Muscle layer of duodenum (tissue), 2 donors: ENCODE data around the gene BZW1.

Experiments
- H3K27ac ChIP-seq: one replicate; pipeline ENCODE4 v1.7.0; 2013; ENCODE audit warnings: mild to moderate bottlenecking, low read length
- H3K27me3 ChIP-seq: one replicate; pipeline ENCODE4 v1.7.0; 2013; ENCODE audit warnings: low read depth, mild to moderate bottlenecking, control low read depth, low read length
- H3K36me3 ChIP-seq, 2 donors: one replicate each; pipeline ENCODE4 v1.7.0; 2013; ENCODE audit warnings: low read length in 2 of 2, control low read depth in 1 of 2, mild to moderate bottlenecking in 1 of 2; ENCODE audit not compliant: insufficient read depth in 2 of 2, control insufficient read depth in 1 of 2
- H3K4me1 ChIP-seq, 2 donors: one replicate each; pipeline ENCODE4 v1.7.0; 2013; ENCODE audit warnings: low read length in 2 of 2, mild to moderate bottlenecking in 2 of 2, control low read depth in 1 of 2, moderate library complexity in 1 of 2; ENCODE audit not compliant: insufficient read depth in 2 of 2, control insufficient read depth in 1 of 2
- H3K4me3 ChIP-seq, 2 donors: one replicate each; pipeline ENCODE4 v1.7.0; 2013; ENCODE audit warnings: low read length in 2 of 2, low read depth in 1 of 2, mild to moderate bottlenecking in 1 of 2
- H3K9me3 ChIP-seq, 2 donors: one replicate each; pipeline ENCODE4 v1.7.0; 2013; ENCODE audit warnings: low read length in 2 of 2, control low read depth in 1 of 2, mild to moderate bottlenecking in 1 of 2; ENCODE audit not compliant: control insufficient read depth in 1 of 2
- donor health status: healthy.

Gene BZW1

DNA sequence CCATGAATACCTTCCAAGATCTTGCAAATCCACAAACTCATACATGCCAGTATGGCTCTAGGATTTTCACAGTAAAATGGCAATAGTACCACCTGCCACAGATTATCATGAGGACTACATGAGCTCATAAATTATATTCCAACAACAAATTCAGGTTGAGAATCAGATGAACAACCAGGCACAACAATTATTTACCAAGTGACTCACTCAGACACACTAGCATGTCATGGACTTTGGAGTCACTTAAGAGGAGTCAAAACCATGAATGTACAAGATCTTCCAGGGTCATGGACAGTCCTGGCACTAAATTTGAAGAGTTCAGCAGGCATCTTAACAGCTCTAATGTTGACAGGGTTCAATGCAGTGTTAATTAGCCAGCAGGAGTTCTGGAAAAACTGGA lies 34.4 kb upstream of the BZW1 start:
- H3K4me3 ChIP-seq: no peak overlapping the region
- H3K27ac ChIP-seq: no peak overlapping the region
- no peaks in the 10 kb centered on the region for H3K36me3 ChIP-seq
- H3K27me3 ChIP-seq: no peaks in the 10 kb centered on the region
- H3K9me3 ChIP-seq: peaks cover 0 to 5% of the 10 kb centered on the region in 2 donors
- H3K4me1 ChIP-seq: no peaks in the 10 kb centered on the region

DNA sequence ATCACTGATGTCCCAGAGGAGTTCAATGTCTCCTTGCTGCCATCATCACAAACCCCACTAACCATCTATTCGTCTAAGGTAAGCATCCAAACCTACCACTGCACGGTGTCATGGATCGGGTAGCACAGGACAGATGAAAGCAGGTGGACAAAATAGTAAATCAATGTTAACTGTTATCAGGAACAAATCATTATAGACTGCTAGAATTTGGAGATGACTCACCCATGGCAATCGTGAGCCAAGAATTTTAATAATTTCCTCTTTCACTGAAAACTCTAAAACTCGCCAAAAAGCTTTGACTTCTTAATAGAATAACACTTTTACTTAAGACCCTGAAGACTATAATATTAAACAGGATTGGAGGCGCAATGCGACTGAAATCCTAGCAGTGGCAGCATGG lies 33.7 kb upstream of the BZW1 start:
- Histone ChIP-seq H3K36me3 (no peaks in the 10 kb centered on the region), H3K27ac (no peak overlapping the region), H3K4me1 (no peaks in the 10 kb centered on the region), H3K4me3 (no peak overlapping the region), H3K9me3 (peaks cover 0 to 1% of the 10 kb centered on the region in 2 donors), H3K27me3 (no peaks in the 10 kb centered on the region)

DNA sequence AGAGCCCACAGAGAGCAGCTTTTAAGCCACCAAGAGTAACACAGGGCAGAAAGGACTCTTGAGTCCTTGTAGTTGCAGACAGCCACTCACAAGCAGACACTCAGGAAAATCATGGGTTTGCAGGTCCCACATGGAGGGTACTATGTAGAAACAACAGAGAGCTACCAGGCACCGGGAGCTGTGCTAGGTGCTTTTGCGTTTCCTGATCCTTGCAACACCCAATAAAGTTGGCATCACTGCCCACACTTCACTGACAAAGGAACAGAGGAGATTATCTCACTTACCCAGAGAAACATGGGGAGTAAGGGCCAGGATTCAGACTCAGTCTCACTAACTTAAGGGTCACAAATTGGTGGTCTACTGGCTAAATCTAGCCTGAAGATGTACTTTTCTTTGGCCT lies 32.5 kb upstream of the BZW1 start:
- no peaks in the 10 kb centered on the region for H3K27me3 ChIP-seq
- no peaks in the 10 kb centered on the region for H3K36me3 ChIP-seq
- no peaks in the 10 kb centered on the region for H3K4me1 ChIP-seq
- no peak overlapping the region for H3K4me3 ChIP-seq
- no peaks in the 10 kb centered on the region for H3K9me3 ChIP-seq
- H3K27ac ChIP-seq: no peak overlapping the region

DNA sequence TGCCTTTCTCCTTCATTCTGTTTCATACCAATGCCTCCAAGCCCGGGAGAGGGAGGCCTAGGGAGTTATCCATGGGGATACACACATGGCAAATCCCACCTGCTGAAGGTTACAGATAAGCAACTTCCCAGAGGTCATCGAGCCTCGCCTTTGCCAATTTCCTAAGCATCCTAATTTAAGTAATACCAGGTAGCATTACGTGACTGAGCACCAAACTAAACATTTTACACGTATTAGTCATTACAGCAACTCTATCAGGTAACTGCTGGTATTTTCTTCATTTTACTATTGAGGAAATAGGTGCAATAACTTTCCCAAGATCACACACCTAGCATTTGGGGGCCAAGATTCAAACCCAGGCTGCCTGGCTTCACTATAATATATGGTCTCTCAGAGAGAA lies 30.1 kb upstream of the BZW1 start:
- Histone ChIP-seq H3K27me3 (no peaks in the 10 kb centered on the region), H3K27ac (no peak overlapping the region), H3K4me1 (no peaks in the 10 kb centered on the region), H3K9me3 (no peaks in the 10 kb centered on the region), H3K4me3 (no peak overlapping the region), H3K36me3 (no peaks in the 10 kb centered on the region)

DNA sequence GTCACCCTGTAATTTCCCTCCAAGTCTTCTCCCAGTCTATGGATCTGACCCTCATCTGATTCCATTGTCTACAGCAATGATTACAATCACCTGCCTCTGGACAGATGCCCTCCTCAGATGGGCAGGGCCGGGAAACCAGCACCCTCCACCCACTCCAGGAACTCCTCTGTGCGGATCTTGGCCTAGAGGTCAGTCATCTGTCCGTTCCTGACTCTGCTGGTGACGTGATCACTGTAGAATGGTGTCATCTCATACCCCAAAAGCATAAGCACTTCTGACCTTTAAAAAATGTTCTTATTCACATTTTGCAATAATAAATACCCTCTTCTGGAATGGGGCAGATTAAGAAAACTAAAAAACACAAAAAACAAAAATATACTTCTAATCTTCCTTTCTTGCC lies 29.5 kb upstream of the BZW1 start:
- Histone ChIP-seq H3K36me3 (no peaks in the 10 kb centered on the region), H3K27ac (no peak overlapping the region), H3K27me3 (no peaks in the 10 kb centered on the region), H3K9me3 (no peaks in the 10 kb centered on the region), H3K4me1 (no peaks in the 10 kb centered on the region), H3K4me3 (no peak overlapping the region)

DNA sequence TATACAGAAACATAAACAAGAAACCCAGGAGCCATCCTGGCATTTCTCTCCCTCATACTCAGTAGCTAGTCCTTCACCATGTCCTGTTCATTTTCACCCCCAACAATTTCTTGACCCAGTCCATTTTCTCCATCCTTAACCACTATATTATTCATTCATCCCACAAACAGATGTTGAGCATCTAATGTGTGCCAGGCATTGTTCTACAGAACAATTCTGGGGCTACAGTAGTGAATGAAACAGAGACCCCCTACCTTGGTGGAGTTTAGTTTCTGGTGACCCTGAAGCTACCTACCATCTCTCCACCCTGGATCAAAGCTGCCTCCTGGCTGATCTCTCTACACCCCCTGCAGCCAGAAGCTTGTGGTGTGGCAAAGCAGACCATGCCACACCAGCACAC lies 27.5 kb upstream of the BZW1 start:
- H3K27ac ChIP-seq: no peak overlapping the region
- no peaks in the 10 kb centered on the region for H3K4me1 ChIP-seq
- H3K27me3 ChIP-seq: no peaks in the 10 kb centered on the region
- H3K4me3 ChIP-seq: no peak overlapping the region
- H3K9me3 ChIP-seq: no peaks in the 10 kb centered on the region
- no peaks in the 10 kb centered on the region for H3K36me3 ChIP-seq

DNA sequence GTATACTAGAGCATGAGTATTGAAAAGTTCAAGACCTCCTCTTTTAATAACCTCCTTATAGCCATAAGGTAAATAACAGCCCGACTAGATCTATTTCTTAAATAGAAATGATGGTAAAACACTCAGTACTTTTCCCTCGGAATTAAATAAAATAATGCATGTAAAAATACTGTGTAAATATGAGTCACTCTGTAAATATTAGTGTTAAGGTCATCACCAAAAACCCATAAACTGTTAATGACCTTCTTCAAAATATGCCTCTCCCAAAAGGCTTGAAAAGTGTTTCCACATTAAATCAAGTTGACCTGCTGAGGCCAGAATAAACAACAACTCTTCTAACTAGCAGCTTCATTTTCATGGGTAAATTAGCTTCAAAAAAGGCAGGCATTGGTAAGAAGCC lies 25.3 kb upstream of the BZW1 start:
- H3K4me1 ChIP-seq: no peaks in the 10 kb centered on the region
- no peaks in the 10 kb centered on the region for H3K36me3 ChIP-seq
- no peaks in the 10 kb centered on the region for H3K9me3 ChIP-seq
- no peak overlapping the region for H3K27ac ChIP-seq
- no peaks in the 10 kb centered on the region for H3K27me3 ChIP-seq
- H3K4me3 ChIP-seq: no peak overlapping the region

DNA sequence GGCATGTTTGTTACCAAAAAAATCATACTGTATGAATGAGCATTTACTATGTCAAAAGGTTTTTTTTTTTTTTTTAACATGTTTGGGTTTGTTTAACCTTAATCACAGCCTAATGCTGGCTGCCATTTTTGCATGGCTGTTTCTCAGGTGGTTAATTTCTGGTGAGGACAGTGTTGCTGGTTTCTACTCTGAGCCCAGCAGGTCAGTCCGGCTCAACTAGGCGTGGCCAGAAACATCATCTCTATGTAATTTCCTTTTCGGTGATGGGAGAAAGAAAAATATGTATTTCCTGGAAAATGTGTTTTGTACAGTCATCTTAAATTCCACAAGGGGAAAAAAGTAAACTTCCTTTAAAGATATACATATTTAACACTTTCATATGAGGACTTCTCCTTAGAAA lies 24.9 kb upstream of the BZW1 start:
- Histone ChIP-seq H3K9me3 (no peaks in the 10 kb centered on the region), H3K27ac (no peak overlapping the region), H3K4me3 (no peak overlapping the region), H3K36me3 (no peaks in the 10 kb centered on the region), H3K27me3 (no peaks in the 10 kb centered on the region), H3K4me1 (no peaks in the 10 kb centered on the region)

DNA sequence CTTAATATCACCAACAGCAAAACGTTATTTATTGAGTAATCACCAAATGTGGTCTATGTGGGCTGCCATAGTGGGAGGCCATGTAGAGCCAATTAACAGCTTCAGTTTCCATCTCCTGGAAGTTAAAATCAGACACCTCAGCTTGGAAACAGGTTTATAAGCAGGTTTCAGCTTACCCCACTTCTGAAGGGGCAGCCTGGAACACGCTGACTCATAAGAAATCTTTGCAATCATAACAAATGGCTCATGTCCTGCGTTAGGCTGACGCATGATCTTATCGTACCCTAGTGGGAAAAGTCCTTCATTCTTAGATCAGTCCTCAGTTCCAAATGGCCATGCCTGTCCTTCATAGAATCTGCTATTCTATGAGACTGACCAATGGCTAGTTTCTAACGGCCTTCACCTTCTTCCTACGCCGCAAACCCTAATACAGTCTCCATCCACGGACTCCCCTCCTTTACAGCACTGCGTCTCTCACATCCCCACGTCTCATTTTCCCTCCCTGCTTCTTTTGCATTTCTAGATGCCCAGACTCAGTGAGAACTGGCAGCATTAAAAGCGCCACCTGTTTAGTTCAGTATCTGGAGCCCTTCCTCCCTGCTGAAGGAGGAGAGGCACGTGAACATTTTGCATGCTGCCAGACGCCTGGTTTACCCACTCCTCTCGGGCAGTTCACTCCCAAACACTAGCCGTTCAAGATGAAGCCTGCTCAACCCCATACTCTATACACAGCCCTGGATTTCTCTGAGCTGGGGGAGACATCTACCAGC lies 24.2 kb upstream of the BZW1 start:
- H3K27ac ChIP-seq: no peak overlapping the region
- no peak overlapping the region for H3K4me3 ChIP-seq
- no peaks in the 10 kb centered on the region for H3K9me3 ChIP-seq

DNA sequence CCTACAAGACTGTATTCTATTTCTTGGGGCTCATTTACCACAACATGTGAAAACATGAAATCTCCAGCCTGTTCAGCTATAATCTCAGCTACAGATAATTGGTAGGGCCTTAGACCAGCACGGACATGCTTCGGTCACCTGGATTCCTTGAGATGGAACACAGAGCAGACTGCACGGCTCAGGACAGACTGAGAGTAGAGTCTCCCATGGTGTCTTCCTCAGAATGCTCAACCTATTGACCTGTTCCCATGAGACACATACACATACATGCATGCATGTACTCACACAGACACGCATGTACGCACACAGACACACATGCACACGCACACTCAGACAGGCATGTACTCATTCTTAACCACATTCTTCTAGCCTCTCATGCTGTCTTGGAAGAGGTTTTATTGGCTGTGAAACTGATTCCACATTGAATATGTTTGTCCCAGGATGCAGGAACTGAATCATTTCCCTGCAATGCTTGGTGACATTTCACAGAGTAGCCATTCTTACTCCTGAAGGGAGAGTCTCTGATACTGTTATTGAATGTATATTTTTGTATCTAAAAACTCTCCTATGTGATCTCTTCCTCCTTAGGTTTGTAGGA lies 23.5 kb upstream of the BZW1 start:
- no peaks in the 10 kb centered on the region for H3K36me3 ChIP-seq
- no peak overlapping the region for H3K27ac ChIP-seq
- H3K4me1 ChIP-seq: no peaks in the 10 kb centered on the region
- H3K27me3 ChIP-seq: no peaks in the 10 kb centered on the region
- H3K9me3 ChIP-seq: no peaks in the 10 kb centered on the region
- H3K4me3 ChIP-seq: no peak overlapping the region

More for the DNA sequence above, 24.2 kb upstream of the BZW1 start:
- no peaks in the 10 kb centered on the region for H3K27me3 ChIP-seq
- no peaks in the 10 kb centered on the region for H3K36me3 ChIP-seq
- H3K4me1 ChIP-seq: no peaks in the 10 kb centered on the region

DNA sequence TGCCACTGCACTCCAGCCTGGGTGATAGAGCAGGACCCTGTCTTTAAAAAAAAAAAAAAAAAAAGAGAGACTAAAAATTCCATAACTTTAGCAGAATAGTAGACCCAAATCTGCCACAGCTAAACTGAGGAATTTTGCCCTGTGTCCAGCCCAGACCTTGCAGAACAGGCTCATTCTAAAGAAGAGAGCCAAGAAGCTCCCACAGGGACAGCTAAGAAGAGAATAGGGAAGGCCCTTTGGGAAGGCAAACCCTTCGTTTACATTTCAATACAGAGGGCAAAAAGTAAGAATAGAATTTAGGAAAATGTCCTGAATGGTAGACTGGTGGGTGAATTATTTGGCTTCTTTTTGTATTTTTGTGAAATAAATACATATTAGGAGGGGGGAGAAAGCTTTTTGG lies 21.5 kb upstream of the BZW1 start:
- Histone ChIP-seq H3K9me3 (no peaks in the 10 kb centered on the region), H3K4me3 (no peak overlapping the region), H3K27me3 (no peaks in the 10 kb centered on the region), H3K36me3 (no peaks in the 10 kb centered on the region), H3K27ac (no peak overlapping the region), H3K4me1 (no peaks in the 10 kb centered on the region)

DNA sequence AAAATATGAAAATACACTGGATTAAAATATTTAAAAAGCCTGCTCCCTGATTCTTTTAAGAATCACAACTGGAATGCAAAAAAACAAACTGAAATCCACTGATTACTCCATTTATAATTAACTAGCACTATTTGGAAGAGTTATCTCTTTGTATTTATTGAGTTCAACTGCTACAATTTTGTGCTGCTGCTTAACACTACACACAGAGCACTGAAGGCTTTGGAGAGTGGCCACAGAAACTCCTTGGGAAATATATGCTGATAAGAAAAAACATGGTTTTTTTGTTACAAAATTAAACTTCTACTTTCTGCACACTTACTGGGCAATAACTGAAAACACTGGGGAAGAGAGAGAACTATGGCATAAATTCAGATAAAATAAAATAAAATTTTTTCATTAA lies 19.8 kb upstream of the BZW1 start:
- Histone ChIP-seq H3K9me3 (no peaks in the 10 kb centered on the region), H3K4me1 (no peaks in the 10 kb centered on the region), H3K4me3 (no peak overlapping the region), H3K27me3 (no peaks in the 10 kb centered on the region), H3K27ac (no peak overlapping the region), H3K36me3 (no peaks in the 10 kb centered on the region)
